Brain microvascular endothelial cell (primary cell): Measurements from ENCODE around the gene CAMTA1.

ENCODE experiments used
- DNase-seq: peaks from one replicate; pipeline ENCODE4 v3.0.0-alpha.2; 2020
- H3K27ac ChIP-seq: fragments of 250-450 bp; sonication (Bioruptor Pico); 2 replicates; pipeline ENCODE4 v1.5.1; 2020; ENCODE audit warnings: mild to moderate bottlenecking, moderate library complexity
- H3K27me3 ChIP-seq: fragments of 250-450 bp; sonication (Bioruptor Pico); replicated peaks from 2 replicates; pipeline ENCODE4 v1.5.1; 2020; ENCODE audit warnings: mild to moderate bottlenecking
- H3K36me3 ChIP-seq: fragments of 250-450 bp; sonication (Bioruptor Pico); replicated peaks from 2 replicates; pipeline ENCODE4 v1.5.1; 2020; ENCODE audit warnings: mild to moderate bottlenecking
- H3K4me3 ChIP-seq: 2 replicates; pipeline ENCODE4 v1.5.1; 2011; ENCODE audit warnings: low read depth, mild to moderate bottlenecking, control low read depth, low read length, moderate library complexity
- in situ Hi-C: cut with HindIII; loops from 2 replicates; pipeline ENCODE4 v1.10.0; 2017; ENCODE audit warnings: low sequenced_read_pairs, low pct_ligation_motif_present
- TF ChIP-seq, protein P1 (sequence below): IDR thresholded peaks from 2 replicates; pipeline ENCODE4 v1.5.1; 2011; ENCODE audit warnings: low read depth, mild to moderate bottlenecking, moderate library complexity, low read length, control low read depth, inconsistent platforms; ENCODE audit errors: missing control alignments

Gene CAMTA1

DNA sequence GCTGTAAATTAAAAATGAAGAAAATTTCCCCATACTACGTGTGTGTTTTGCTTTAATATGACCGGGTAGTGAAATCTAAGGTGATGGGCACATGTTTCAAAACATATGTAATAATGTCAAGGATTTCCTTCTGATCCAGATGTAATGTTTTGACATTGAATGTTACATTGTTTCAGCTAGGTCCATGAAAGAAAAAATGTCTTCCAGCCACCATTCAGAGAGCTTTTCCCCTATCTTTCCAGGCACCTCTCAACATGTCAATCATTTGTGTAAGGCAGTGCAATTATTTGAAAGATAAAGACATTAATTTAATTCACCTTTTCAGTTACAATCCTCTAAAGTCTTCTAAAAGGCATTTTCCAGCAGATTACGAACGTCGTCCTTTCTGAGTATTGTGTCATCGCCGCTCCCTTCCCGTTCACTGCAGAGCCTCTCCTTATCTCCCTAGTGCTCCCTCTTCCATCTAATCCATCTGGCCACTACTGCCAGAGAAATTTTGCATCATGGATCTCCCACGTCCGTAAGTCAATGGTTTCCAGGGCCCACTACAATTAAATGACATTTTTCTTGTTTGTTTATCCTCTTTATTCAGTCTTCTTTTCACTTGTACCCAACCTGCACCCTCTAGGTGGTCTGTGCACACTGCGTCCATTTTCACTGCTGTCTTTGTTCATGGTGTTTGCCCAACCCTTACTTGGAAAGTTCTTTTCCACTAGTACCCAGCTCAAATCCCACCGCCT is 984.6 kb downstream of the CAMTA1 start:
- no peak overlapping the region for H3K27ac ChIP-seq
- H3K4me3 ChIP-seq = no peak overlapping the region
- no peak for DNase-seq
- peaks cover 1% of the 10 kb centered on the region for H3K36me3 ChIP-seq
- in situ Hi-C loops = no loop called here
- no peaks in the 10 kb centered on the region for H3K27me3 ChIP-seq
- TF ChIP-seq, protein P1, sequence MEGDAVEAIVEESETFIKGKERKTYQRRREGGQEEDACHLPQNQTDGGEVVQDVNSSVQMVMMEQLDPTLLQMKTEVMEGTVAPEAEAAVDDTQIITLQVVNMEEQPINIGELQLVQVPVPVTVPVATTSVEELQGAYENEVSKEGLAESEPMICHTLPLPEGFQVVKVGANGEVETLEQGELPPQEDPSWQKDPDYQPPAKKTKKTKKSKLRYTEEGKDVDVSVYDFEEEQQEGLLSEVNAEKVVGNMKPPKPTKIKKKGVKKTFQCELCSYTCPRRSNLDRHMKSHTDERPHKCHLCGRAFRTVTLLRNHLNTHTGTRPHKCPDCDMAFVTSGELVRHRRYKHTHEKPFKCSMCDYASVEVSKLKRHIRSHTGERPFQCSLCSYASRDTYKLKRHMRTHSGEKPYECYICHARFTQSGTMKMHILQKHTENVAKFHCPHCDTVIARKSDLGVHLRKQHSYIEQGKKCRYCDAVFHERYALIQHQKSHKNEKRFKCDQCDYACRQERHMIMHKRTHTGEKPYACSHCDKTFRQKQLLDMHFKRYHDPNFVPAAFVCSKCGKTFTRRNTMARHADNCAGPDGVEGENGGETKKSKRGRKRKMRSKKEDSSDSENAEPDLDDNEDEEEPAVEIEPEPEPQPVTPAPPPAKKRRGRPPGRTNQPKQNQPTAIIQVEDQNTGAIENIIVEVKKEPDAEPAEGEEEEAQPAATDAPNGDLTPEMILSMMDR = no peak

DNA sequence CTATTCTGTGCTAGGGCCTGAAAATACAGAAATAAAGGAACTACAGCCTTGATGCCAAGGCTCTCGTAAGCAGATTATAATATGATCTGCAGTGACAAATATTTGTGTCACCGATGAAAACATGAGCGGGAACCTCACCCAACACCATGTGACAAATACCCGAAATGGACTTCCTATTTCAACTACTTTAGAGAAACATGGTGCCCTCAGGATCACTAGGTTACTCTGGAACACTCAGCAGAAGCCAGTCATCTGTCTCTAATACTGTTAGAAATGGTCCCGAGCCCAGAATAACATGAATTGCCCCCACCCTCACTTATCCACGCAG is 985.4 kb downstream of the CAMTA1 start:
- Histone ChIP-seq H3K36me3 (peaks cover 2% of the 10 kb centered on the region), H3K27me3 (no peaks in the 10 kb centered on the region), H3K4me3 (peak overlapping the region; percentile 86), H3K27ac (peak overlapping the region; percentile 82)
- in situ Hi-C loops = no loop called here
- TF ChIP-seq, protein P1 = no peak
- DNase-seq = no peak

DNA sequence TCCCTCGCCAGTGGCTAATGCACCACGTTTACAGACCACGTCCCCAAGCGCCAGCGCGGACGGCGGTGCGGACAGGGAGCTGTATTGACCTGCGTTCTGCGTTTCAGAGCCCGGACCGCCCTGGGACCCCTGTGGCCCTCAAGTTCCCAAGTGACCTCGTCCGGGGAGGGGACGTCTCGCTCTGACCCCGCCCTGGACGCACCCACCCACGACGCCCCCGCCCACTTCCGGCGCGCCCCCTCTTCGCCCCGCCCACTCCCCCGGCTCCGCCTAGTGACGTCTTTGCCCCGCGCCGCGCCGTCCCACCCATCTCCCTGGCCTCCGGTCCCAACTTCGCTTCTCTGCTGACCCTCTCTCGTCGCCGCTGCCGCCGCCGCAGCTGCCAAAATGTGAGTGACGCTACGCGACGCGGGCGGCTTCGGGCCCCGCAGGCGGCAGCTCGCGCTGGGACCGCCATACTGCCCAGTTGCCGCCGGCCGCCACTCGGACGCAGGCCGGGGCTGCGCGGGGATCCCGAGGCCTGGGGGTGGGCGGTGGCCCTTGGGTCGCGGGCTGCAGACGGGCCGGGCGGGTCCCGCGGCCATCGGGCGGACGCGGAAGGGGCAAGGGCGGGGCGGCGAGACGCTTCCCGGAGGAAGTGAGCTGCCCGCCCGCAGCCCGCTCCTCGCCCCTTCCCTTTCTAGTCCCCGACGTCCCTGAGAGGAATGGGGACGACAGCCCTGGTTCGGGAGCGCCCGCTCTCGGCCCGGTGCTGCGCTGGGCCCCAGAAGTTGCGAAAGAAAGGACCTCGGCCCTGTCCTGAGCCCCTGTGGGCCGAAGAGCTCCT is 986.0 kb downstream of the CAMTA1 start, which contains the start of gene VAMP3:
Gene VAMP3, plus strand, starts transcription at position 300 of the 826 bp plus-strand sequence. Its CDS starts 88 bp downstream, at position 388.
- H3K27me3 ChIP-seq = no peaks in the 10 kb centered on the region
- peak within 1 kb of the TSS; percentile 86 for H3K4me3 ChIP-seq
- TF ChIP-seq, protein P1 = no peak
- peak; percentile 75 for DNase-seq
- peak within 1 kb of the TSS; percentile 82 for H3K27ac ChIP-seq
- peaks cover 2% of the 10 kb centered on the region for H3K36me3 ChIP-seq
- in situ Hi-C loops = no loop called here

DNA sequence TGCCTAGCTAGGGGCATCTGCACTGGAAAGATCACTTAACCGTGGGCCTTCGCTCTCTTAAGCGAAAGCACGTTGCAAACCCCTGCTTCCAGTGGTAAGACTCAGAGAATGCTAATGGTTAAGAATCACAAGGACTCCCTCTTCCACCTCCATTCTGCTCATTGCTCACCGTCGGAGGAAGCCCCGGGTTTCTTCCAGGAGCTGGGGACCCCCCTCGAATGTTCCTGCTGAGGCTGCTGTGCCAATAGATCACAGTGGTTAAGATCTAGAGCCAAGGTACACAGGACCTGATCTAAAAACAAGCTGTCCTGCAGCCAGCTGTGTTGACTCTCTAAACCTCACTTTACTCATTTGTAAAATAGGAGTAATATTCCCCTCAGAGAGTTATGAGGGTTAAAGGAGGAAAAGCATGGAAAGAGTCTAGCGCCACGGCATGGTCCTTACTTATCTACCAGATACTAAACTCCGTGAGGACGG is 986.6 kb downstream of the CAMTA1 start:
- Histone ChIP-seq H3K4me3 (peak overlapping the region; percentile 86), H3K36me3 (peaks cover 5% of the 10 kb centered on the region), H3K27ac (peak overlapping the region; percentile 82), H3K27me3 (no peaks in the 10 kb centered on the region)
- peak; percentile 6 for DNase-seq
- in situ Hi-C loops = no loop called here
- TF ChIP-seq, protein P1 = no peak

DNA sequence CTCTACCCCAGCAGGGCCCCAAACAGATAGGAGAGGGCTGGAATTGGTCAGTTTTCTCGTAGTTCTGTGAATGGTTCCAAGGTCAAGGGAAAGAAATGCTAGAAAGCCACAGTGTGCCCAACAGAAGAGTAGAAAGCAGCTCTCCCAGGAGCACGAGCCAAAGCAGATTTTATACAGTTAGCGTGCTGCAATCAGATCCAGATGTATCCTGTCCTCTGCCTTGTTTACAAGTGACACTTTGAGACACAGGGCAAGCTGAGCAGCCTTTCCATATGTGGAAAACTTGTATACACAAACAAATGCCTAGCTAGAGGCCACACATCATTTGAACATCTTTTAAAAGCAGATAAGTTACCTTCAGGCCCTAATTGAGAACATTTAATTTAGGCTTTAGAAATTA is 992.3 kb downstream of the CAMTA1 start:
- no peak overlapping the region for H3K27ac ChIP-seq
- DNase-seq = no peak
- in situ Hi-C loops = no loop called here
- H3K36me3 ChIP-seq = peaks cover 16% of the 10 kb centered on the region
- no peak overlapping the region for H3K4me3 ChIP-seq
- no peaks in the 10 kb centered on the region for H3K27me3 ChIP-seq
- TF ChIP-seq, protein P1 = no peak
